Thyroid gland (tissue), 4 donors: Measurements from ENCODE around the gene PJA1.

Source experiments
- CTCF ChIP-seq, 6 experiments: fragments of 200-600 bp in 3 of 6; fragments of 450-650 bp in 3 of 6; sonication (generic) in 3 of 6; IDR thresholded peaks; one replicate each; pipeline ENCODE4 v1.5.1; 2016 to 2019; ENCODE audit warnings: antibody characterized with exemption in 6 of 6, mild to moderate bottlenecking in 2 of 6, inconsistent platforms in 1 of 6, moderate library complexity in 1 of 6
- POLR2A ChIP-seq, 2 donors: fragments of 450-650 bp; IDR thresholded peaks; one replicate each; pipeline ENCODE4 v1.6.1; 2017; ENCODE audit warnings: antibody characterized with exemption in 2 of 2, mild to moderate bottlenecking in 2 of 2, moderate library complexity in 1 of 2

DNA sequence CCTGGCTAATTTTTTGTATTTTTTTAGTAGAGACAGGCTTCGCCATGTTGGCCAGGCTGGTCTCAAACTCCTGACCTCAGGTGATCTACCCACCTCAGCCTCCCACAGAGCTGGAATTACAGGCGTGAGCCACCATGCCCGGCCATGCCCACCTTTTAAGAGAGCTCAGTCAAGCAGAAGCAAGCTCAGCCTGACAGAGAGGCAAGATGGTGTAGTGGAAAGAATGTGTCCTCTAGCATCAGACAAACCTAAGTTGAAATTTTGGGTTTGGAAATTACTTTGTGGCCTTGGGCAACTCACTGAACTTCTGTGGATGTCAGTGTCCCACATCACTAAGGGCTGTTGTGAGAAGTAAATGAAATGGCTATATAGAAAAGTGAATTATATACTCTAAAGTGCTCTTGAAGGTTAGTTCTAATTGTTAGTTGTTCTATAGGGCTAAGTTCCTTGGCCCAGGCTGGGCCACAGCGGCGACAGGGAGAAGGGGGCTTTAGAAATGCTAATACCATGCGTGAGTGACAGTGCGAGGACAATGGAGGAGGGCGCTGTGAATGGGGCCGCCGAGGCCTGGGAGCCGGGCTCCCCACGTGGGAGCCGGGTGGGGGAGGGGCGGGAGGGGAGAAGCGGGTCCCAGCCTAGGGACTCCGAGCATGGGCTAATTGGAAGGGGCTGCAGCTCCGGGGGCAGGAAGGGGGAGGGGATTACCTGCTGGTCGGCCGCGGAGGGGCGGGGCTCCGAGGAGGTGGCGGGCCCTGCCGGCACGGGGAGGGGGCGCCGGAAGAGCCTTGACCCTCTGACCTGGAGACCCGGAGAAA is 15.6 kb downstream of the PJA1 start:
- TF ChIP-seq CTCF (IDR thresholded peaks at IDR 0.05), result no peak
- no peak for TF ChIP-seq POLR2A (IDR thresholded peaks at IDR 0.05)
